Stomach (tissue), 9 donors: ENCODE results near the gene AFP. TPM values are rescaled to one million over a fixed set of nuclear protein-coding genes. Genes with fewer than 3 reads are reported as not detected.

ENCODE experiments used
- DNase-seq, 2 donors: peaks; one replicate each; pipeline versions ENCODE4 v3.0.0 to v3.0.0-alpha.2; 2013 to 2019
- H3K27ac ChIP-seq, 5 donors: fragments of 200-600 bp in 4 of 5; sonication (generic) in 4 of 5; one replicate each; pipeline ENCODE4 v1.5.1; 2013 to 2019; ENCODE audit warnings: mild to moderate bottlenecking in 1 of 5, moderate library complexity in 1 of 5
- H3K27me3 ChIP-seq, 3 donors: fragments of 200-600 bp; sonication (generic); one replicate each; pipeline ENCODE4 v1.5.1; 2017 to 2019; ENCODE audit warnings: mixed run types in 1 of 3
- H3K36me3 ChIP-seq, 4 donors: fragments of 200-600 bp; sonication (generic); 1 replicate in 3 of 4; 2 replicates in 1 of 4; pipeline ENCODE4 v1.5.1; 2016 to 2019
- H3K4me1 ChIP-seq, 4 donors: fragments of 200-600 bp; sonication (generic); one replicate each; pipeline ENCODE4 v1.5.1; 2016 to 2019
- H3K4me3 ChIP-seq, 4 donors: fragments of 200-600 bp; sonication (generic) in 3 of 4; one replicate each; pipeline ENCODE4 v1.5.1; 2016 to 2019; ENCODE audit warnings: mild to moderate bottlenecking in 1 of 4
- H3K9me3 ChIP-seq, 4 donors: fragments of 200-600 bp; sonication (generic); one replicate each; pipeline ENCODE4 v1.5.1; 2016 to 2019
- CTCF ChIP-seq, 7 experiments: fragments of 450-650 bp in 4 of 7; fragments of 200-600 bp in 3 of 7; sonication (generic) in 3 of 7; IDR thresholded peaks; one replicate each; pipeline ENCODE4 v1.5.1; 2016 to 2019; ENCODE audit warnings: antibody characterized with exemption in 7 of 7, control low read depth in 2 of 7, mild to moderate bottlenecking in 1 of 7
- EP300 ChIP-seq: sonication (generic); formaldehyde crosslinking; IDR thresholded peaks from one replicate; pipeline ENCODE4 v1.6.1; 2017; ENCODE audit warnings: antibody characterized with exemption
- POLR2A ChIP-seq, 4 donors: fragments of 450-650 bp; IDR thresholded peaks; one replicate each; pipeline ENCODE4 v1.6.1; 2016; ENCODE audit warnings: antibody characterized with exemption in 4 of 4, control low read depth in 2 of 4, mild to moderate bottlenecking in 1 of 4, moderate library complexity in 1 of 4
- POLR2AphosphoS5 ChIP-seq, 3 donors: sonication (generic); formaldehyde crosslinking; IDR thresholded peaks; one replicate each; pipeline ENCODE4 v1.6.1; 2016; ENCODE audit warnings: antibody characterized with exemption in 3 of 3
- WGBS, 5 donors: extraction: QIAGEN DNeasy Blood & Tissue Kit in 3 of 5; methylation state at CpG; one replicate each; pipeline versions ENCODE4 v1.1.5 to v1.1.7; 2013 to 2018; 5-methylcytosine and 5-hydroxymethylcytosine counted together
- intact Hi-C: fragments of 100-400 bp; cut with DNase I; formaldehyde crosslinking; loops from one replicate; pipeline ENCODE4 v1.15.1; 2023; ENCODE audit warnings: low total_unique reads
- polyA plus RNA-seq, 3 donors: library from polyadenylated mRNA; stranded (reverse); fragments of 200-250 nt; gene quantifications; one replicate each; pipeline ENCODE4 v1.2.3, GENCODE V29; 2013
- total RNA-seq, 5 donors: library from RNA; depleted of rRNA; stranded (reverse); fragments of >200 nt; gene quantifications; one replicate each; pipeline versions ENCODE4 v1.1.0 to v1.2.3, GENCODE V29; 2014 to 2016
- donor health status: healthy with polysubstance abuse.
- donor health status: Bipolar disorder and iron deficiency.
- donor health status: healthy.

AFP gene
- total and polyA plus RNA-seq, 8 donors, result 2.6 TPM; not detected in 7

GRCh38 chr4:73431813-73432168 lies 4.2 kb upstream of the AFP start:
- intact Hi-C loops, result no loop called here
- Histone ChIP-seq H3K27me3 (no peaks in the 10 kb centered on the region), H3K4me1 (peaks cover 0 to 5% (median 2%) of the 10 kb centered on the region in 4 donors), H3K36me3 (no peaks in the 10 kb centered on the region), H3K27ac (no peak overlapping the region), H3K4me3 (no peak overlapping the region), H3K9me3 (no peaks in the 10 kb centered on the region)
- TF ChIP-seq EP300, result no peak
- no peak for DNase-seq
- 32 to 49% (median 48%) methylated on average over 1 of the region's 1 CpG for WGBS, 5 donors

- WGBS, 5 donors, result 35 to 55% (median 44%) methylated on average over 5 of the region's 5 CpGs
- no peak overlapping the region for H3K27ac ChIP-seq
Observed at GRCh38 chr4:73432169-73433000, 3.6 kb upstream of the AFP start.

DNA sequence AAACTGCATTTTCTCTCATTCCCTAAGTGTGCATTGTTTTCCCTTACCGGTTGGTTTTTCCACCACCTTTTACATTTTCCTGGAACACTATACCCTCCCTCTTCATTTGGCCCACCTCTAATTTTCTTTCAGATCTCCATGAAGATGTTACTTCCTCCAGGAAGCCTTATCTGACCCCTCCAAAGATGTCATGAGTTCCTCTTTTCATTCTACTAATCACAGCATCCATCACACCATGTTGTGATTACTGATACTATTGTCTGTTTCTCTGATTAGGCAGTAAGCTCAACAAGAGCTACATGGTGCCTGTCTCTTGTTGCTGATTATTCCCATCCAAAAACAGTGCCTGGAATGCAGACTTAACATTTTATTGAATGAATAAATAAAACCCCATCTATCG lies 2.9 kb upstream of the AFP start:
- TF ChIP-seq EP300, result no peak
- TF ChIP-seq CTCF (IDR thresholded peaks at IDR 0.05), result no peak
- TF ChIP-seq POLR2A (IDR thresholded peaks at IDR 0.05), result no peak
- no peak for TF ChIP-seq POLR2AphosphoS5 (IDR thresholded peaks at IDR 0.05)
- no peak for DNase-seq
- no peak overlapping the region for H3K4me3 ChIP-seq
- intact Hi-C loops, result no loop called here
- peaks cover 0 to 5% (median 2%) of the 10 kb centered on the region in 4 donors for H3K4me1 ChIP-seq
- H3K27me3 ChIP-seq, result no peaks in the 10 kb centered on the region
- no peaks in the 10 kb centered on the region for H3K36me3 ChIP-seq
- no peak overlapping the region for H3K27ac ChIP-seq
- WGBS, 5 donors, result 40 to 62% (median 46%) methylated on average over 2 of the region's 2 CpGs
- no peaks in the 10 kb centered on the region for H3K9me3 ChIP-seq

More at GRCh38 chr4:73432169-73433000, 3.6 kb upstream of the AFP start:
- H3K27me3 ChIP-seq, result no peaks in the 10 kb centered on the region
- peak in 1 of 2 donors; percentile 16 for DNase-seq
- TF ChIP-seq POLR2A (IDR thresholded peaks at IDR 0.05) (no peak), EP300 (no peak), CTCF (IDR thresholded peaks at IDR 0.05) (no peak), POLR2AphosphoS5 (IDR thresholded peaks at IDR 0.05) (no peak)
- no peaks in the 10 kb centered on the region for H3K36me3 ChIP-seq
- intact Hi-C loops, result no loop called here
- H3K4me3 ChIP-seq, result no peak overlapping the region
- H3K9me3 ChIP-seq, result no peaks in the 10 kb centered on the region
- peaks cover 0 to 5% (median 2%) of the 10 kb centered on the region in 4 donors for H3K4me1 ChIP-seq

DNA sequence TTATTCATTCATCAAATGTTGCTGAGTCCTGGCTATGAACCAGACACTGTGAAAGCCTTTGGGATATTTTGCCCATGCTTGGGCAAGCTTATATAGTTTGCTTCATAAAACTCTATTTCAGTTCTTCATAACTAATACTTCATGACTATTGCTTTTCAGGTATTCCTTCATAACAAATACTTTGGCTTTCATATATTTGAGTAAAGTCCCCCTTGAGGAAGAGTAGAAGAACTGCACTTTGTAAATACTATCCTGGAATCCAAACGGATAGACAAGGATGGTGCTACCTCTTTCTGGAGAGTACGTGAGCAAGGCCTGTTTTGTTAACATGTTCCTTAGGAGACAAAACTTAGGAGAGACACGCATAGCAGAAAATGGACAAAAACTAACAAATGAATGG lies 1.7 kb upstream of the AFP start:
- intact Hi-C loops, result no loop called here
- Histone ChIP-seq H3K36me3 (no peaks in the 10 kb centered on the region), H3K4me1 (peaks cover 0 to 5% (median 2%) of the 10 kb centered on the region in 4 donors), H3K27ac (no peak overlapping the region), H3K27me3 (no peaks in the 10 kb centered on the region), H3K9me3 (no peaks in the 10 kb centered on the region), H3K4me3 (no peak overlapping the region)
- no peak for DNase-seq
- WGBS, 5 donors, result 52 to 62% (median 57%) methylated on average over 3 of the region's 3 CpGs
- TF ChIP-seq EP300 (no peak), POLR2AphosphoS5 (IDR thresholded peaks at IDR 0.05) (no peak), CTCF (IDR thresholded peaks at IDR 0.05) (no peak), POLR2A (IDR thresholded peaks at IDR 0.05) (no peak)
